Umbilical cord (tissue), 2 donors: ENCODE measurements around the gene ATL3. TPM values are rescaled to one million over a fixed set of nuclear protein-coding genes. Genes with fewer than 3 reads are reported as not detected.
A peak's percentile ranks its signal among the peaks of the same experiment; 100 is the strongest.
"Not testable (repeated sequence)": the region's sequence is repeated elsewhere in the genome, so short reads cannot be mapped to it uniquely, and the experiment has no call there.

ENCODE experiments used
- DNase-seq: peaks from one replicate; pipeline ENCODE4 v3.0.0-alpha.2; 2015; ENCODE audit warnings: low spot score
- total RNA-seq: library from RNA; depleted of rRNA; stranded (reverse); fragments of >200 nt; gene quantifications from one replicate; pipeline ENCODE4 v1.2.3, GENCODE V29; 2014; ENCODE audit warnings: low replicate concordance; ENCODE audit not compliant: insufficient read depth

Gene ATL3
- total RNA-seq, 1 donor from 2014 or later = 153 TPM

DNA sequence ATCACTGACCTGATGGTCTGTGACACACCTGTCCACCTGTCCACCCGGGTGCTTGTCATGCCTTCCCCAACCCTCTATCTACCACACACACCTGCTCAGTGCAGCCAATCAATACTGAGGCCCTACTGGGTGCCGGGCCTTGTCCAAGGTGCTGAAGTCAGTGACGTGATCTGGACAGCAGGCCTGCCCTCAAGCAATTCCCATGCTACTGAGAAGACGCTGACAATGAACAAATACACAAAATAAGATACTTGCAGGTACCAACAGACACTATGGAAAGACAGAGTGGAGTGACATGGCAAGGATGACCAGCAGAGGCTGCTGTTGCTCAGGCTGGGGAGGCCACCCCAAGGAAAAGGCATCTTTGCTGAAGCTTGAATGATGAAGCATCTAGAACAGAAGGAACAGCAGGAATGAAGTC is 78.2 kb downstream of the ATL3 start:
- no peak for DNase-seq

DNA sequence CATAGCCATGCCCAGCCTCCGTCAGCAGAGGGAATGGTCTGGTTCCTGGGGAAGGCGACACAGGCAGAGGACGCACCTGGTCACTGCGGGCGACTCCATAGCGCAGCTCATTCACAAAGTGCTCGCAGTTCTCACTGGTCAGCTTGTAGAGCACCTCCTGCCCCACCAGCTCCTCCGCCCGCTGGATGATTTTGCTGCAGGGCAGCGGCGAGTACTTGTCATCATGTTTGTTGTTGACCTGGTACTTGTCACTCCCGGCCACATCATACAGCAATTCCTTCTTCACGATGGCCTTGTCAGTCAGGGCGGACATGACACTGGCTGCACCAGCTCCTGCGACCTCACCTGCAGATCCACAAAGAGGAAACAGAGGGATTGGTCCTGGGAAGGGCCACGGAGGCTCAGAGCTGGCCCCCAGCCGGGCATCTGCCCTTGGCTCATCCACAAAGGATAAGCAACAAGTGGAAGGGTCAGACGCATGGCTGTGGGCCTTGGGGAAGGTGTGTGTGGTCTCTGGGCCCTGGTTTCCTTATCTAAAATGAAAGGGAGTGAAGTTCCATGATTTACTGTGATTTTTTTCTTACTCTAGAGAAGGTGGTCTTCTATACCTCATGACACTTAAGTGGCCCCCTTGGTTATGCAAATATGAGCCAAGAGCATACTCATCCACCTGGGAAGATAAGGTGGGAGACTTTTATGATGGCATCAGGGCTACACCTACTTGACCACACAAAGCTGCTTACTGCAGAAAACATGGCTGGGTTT is 81.0 kb downstream of the ATL3 start:
- no peak for DNase-seq

DNA sequence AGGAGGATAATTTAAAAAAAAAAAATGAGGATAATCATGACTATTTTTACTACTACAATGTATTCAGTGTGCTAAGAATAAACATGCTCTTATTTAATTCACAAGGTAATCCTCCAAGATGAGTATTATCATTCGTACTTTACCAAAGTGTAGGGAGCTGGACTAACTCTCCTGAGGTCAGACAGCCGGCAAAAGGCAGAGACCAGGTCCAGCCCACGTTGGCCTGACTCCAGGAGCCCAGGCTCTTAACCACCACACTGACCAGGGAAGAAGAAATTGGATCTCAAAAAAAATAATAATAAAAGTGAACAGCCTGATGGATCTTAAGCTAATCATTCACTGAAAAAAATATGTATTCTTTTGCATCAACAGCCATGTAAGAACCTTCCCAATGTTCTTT is 82.2 kb downstream of the ATL3 start:
- DNase-seq = no peak

DNA sequence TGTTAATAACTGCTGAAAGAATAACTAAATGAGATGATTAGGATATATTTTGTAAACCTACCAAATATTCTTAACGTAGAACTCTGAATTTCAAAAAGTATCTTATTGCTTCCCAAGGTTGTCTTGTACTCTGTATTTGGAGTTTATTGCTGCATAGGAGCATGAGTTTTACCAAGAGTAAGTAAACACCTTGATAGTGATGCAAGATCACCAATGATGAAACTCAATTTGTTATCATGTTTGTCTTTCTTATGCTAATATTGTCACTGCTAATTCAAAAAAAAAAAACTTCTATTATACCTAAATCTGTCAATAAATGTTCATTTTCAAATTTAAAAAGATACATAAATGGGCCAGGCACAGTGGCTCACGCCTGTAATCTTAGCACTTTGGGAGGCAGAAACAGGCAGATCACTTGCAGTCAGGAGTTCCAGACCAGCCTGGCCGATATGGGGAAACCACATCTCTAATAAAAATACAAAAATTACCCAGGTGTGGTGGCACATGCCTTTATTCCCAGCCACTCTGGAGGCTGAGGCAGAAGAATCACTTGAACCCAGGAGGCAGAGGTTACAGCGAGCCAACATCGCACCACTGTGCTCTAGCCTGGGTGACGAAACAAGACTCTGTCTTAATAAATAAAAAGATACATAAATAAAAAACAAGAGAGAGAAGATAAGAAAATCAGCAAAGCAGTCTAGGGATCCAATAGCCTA is 84.6 kb downstream of the ATL3 start:
- no peak for DNase-seq

GRCh38 chr11:63583357-63583677 is 87.9 kb downstream of the ATL3 start:
- no peak for DNase-seq

DNA sequence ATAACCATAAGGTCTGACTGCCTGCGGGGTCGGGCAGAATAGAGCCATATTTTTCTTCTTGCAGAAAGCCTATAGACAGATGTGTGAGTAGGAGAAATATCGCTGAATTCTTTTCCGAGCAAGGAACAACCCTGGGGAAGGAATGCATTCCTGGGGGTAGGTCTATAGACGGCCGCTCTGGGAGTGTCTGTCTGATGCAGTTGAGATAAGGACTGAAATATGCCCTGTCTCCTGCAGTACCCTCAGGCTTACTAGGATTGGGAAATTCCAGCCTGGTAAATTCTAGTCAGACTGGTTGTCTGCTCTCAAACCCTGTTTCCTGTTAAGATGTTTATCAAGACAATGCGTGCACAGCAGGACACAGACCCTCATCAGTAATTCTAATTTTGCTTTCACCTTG is 90.0 kb downstream of the ATL3 start:
- DNase-seq = not testable (repeated sequence)

GRCh38 chr11:63578882-63579281 is 92.3 kb downstream of the ATL3 start:
- DNase-seq = not testable (repeated sequence)

- DNase-seq = peak; percentile 32
These were observed 96.1 kb downstream of the ATL3 start for GRCh38 chr11:63574856-63575602.

Other genes starting within 250 kb of the ATL3 start
- gene PLAAT5, start 180.2 kb downstream of the ATL3 start, total RNA-seq = not detected
- gene LGALS12, start 165.3 kb downstream of the ATL3 start, total RNA-seq = 0.48 TPM
- gene PLAAT4, start 134.6 kb downstream of the ATL3 start, total RNA-seq = not detected
- not detected for gene PLAAT2, start 108.0 kb downstream of the ATL3 start, total RNA-seq
- 7.5 TPM for gene PLAAT3, start 56.9 kb downstream of the ATL3 start, total RNA-seq
- gene RTN3, start 10.1 kb upstream of the ATL3 start, total RNA-seq = 56.6 TPM
- gene ZFTA, start 97.4 kb upstream of the ATL3 start, total RNA-seq = 14.9 TPM
- 6.0 TPM for gene SPINDOC, start 142.1 kb upstream of the ATL3 start, total RNA-seq
- 10.8 TPM for gene MARK2, start 167.7 kb upstream of the ATL3 start, total RNA-seq
- gene RCOR2, start 245.8 kb upstream of the ATL3 start, total RNA-seq = 3.4 TPM